ENCODE results near the gene AUNIP.
"Not testable (repeated sequence)": the region's sequence is repeated elsewhere in the genome, so short reads cannot be mapped to it uniquely, and the experiment has no call there.

- not testable (repeated sequence) for TF ChIP-seq CTCF, POLR2A (IDR thresholded peaks at IDR 0.05)
Measured at GRCh38 chr1:25839808-25840207, 19.4 kb downstream of the AUNIP start.

Data from lower leg skin (tissue), 3 donors.